ENCODE results near the gene SLC2A4RG.

SLC2A4RG gene

GRCh38 chr20:63699466-63700198, 39.9 kb upstream of the SLC2A4RG start:
- DNase-seq (ENCODE audit: low spot score), result no peak

GRCh38 chr20:63700199-63701050, 39.2 kb upstream of the SLC2A4RG start:
- no peak for DNase-seq (ENCODE audit: low spot score)

- no peak for DNase-seq (ENCODE audit: low spot score)
Measured at GRCh38 chr20:63701051-63701328, 38.6 kb upstream of the SLC2A4RG start.

- no peak for DNase-seq (ENCODE audit: low spot score)
Measured at GRCh38 chr20:63701329-63702035, 38.1 kb upstream of the SLC2A4RG start.

- DNase-seq (ENCODE audit: low spot score), result no peak
Measured at GRCh38 chr20:63702036-63702665, 37.4 kb upstream of the SLC2A4RG start.

GRCh38 chr20:63702751-63703470, 36.7 kb upstream of the SLC2A4RG start:
- DNase-seq (ENCODE audit: low spot score), result no peak

GRCh38 chr20:63703471-63703975, 36.1 kb upstream of the SLC2A4RG start:
- no peak for DNase-seq (ENCODE audit: low spot score)

GRCh38 chr20:63703976-63704748, 35.4 kb upstream of the SLC2A4RG start:
- no peak for DNase-seq (ENCODE audit: low spot score)

GRCh38 chr20:63704749-63705117, 34.8 kb upstream of the SLC2A4RG start:
- DNase-seq (ENCODE audit: low spot score), result no peak

- no peak for DNase-seq (ENCODE audit: low spot score)
Measured at GRCh38 chr20:63705232-63706026, 34.1 kb upstream of the SLC2A4RG start.

- DNase-seq (ENCODE audit: low spot score), result no peak
Measured at GRCh38 chr20:63706027-63706695, 33.4 kb upstream of the SLC2A4RG start.

GRCh38 chr20:63706852-63707557, 32.6 kb upstream of the SLC2A4RG start:
- peak; percentile 59 for DNase-seq (ENCODE audit: low spot score)

- peak; percentile 86 for DNase-seq (ENCODE audit: low spot score)
Measured at GRCh38 chr20:63707558-63708300, 31.8 kb upstream of the SLC2A4RG start, which contains the start of the genes ARFRP1 and ZGPAT. TSS of gene ARFRP1 (minus strand) at chr20:63707976. CDS start at chr20:63707091, 885 bp downstream. TSS of gene ZGPAT (plus strand) at chr20:63708039. CDS start at chr20:63708581, 542 bp downstream.

GRCh38 chr20:63708301-63709148, 31.1 kb upstream of the SLC2A4RG start:
- DNase-seq (ENCODE audit: low spot score), result no peak

- DNase-seq (ENCODE audit: low spot score), result no peak
Measured at GRCh38 chr20:63709149-63709527, 30.4 kb upstream of the SLC2A4RG start.

GRCh38 chr20:63711085-63711645, 28.4 kb upstream of the SLC2A4RG start:
- DNase-seq (ENCODE audit: low spot score), result no peak
